Smooth muscle cell of bladder (primary cell): ENCODE results near the gene BRI3. TPM values are rescaled to one million over a fixed set of nuclear protein-coding genes. Genes with fewer than 3 reads are reported as not detected.

Experiments used
- total RNA-seq: library from RNA; depleted of rRNA; stranded (reverse); fragments of >200 nt; gene quantifications from 2 replicates; pipeline ENCODE4 v1.2.3, GENCODE V29; 2014

BRI3 gene
- 60.3 and 145 TPM in 2 replicates for total RNA-seq

GRCh38 chr7:98280791-98281756 is at the start of gene BRI3:
BRI3 (plus strand) TSS chr7:98281686; CDS start chr7:98281796, 110 bp downstream.

GRCh38 chr7:98251601-98252424 is 29.7 kb upstream of the BRI3 start, which contains the start of gene TECPR1:
TECPR1 (minus strand) TSS chr7:98252232; CDS start chr7:98246146, 6,086 bp downstream.

Other genes starting within 250 kb of the BRI3 start
- gene LMTK2, start 174.8 kb upstream of the BRI3 start, total RNA-seq, result 5.1 and 7.0 TPM in 2 replicates
- 0.37 TPM in 1 of 2 replicates, not detected in the other for gene BHLHA15, start 70.2 kb upstream of the BRI3 start, total RNA-seq
- gene TECPR1, start 29.5 kb upstream of the BRI3 start, total RNA-seq, result 15.9 and 22.6 TPM in 2 replicates
- gene BAIAP2L1, start 119.4 kb downstream of the BRI3 start, total RNA-seq, result 1.3 and 1.4 TPM in 2 replicates